HFFc6 (cell line): ENCODE data around the gene JAKMIP2. TPM values are rescaled to one million over a fixed set of nuclear protein-coding genes. Genes with fewer than 3 reads are reported as not detected.
"Not testable (repeated sequence)": the region's sequence is repeated elsewhere in the genome, so short reads cannot be mapped to it uniquely, and the experiment has no call there.

Source experiments
- DNase-seq: peaks from one replicate; pipeline ENCODE4 v3.0.0-alpha.2; 2018
- H3K27ac Mint-ChIP-seq: 2 replicates; pipeline ENCODE4 v1.8.0; 2020; ENCODE audit warnings: mild to moderate bottlenecking, mixed read lengths
- H3K27me3 Mint-ChIP-seq: 2 replicates; pipeline ENCODE4 v1.8.0; 2021; ENCODE audit warnings: mild to moderate bottlenecking, moderate library complexity, mixed read lengths; ENCODE audit not compliant: insufficient read depth
- H3K36me3 Mint-ChIP-seq: 2 replicates; pipeline ENCODE4 v1.8.0; 2021; ENCODE audit warnings: low read depth, mixed read lengths
- H3K4me1 Mint-ChIP-seq: 2 replicates; pipeline ENCODE4 v1.8.0; 2020; ENCODE audit warnings: low read depth, mixed read lengths
- H3K4me3 Mint-ChIP-seq: 2 replicates; pipeline ENCODE4 v1.8.0; 2020; ENCODE audit warnings: mild to moderate bottlenecking, moderate library complexity, mixed read lengths
- H3K9me3 Mint-ChIP-seq: 2 replicates; pipeline ENCODE4 v1.8.0; 2020; ENCODE audit warnings: mild to moderate bottlenecking, mixed read lengths
- CTCF ChIP-seq: fragments of 200-600 bp; sonication (generic); IDR thresholded peaks from 2 replicates; pipeline ENCODE4 v1.5.0; 2021; ENCODE audit warnings: antibody characterized with exemption, mild to moderate bottlenecking
- total RNA-seq, 6 experiments: library from RNA; stranded (reverse); fragmentation: NEBNext Ultra II Directional; extraction: Animal tissue kit (Norgen Biotek cat#: 25700); gene quantifications; 2 replicates in 1 of 6; 3 replicates in 5 of 6; pipeline ENCODE4 v1.2.3, GENCODE V29; 2021

Gene JAKMIP2
- total RNA-seq, 6 experiments from 2014 or later = not detected

- no peak for DNase-seq
- Mint-ChIP-seq H3K4me3 (peak overlapping the region; percentile 40; the same call in 1 of the 2 replicates), H3K4me1 (no peaks in the 10 kb centered on the region), H3K27me3 (peaks cover 5% of the 10 kb centered on the region; the same call in 1 of the 2 replicates), H3K36me3 (no peaks in the 10 kb centered on the region), H3K9me3 (no peaks in the 10 kb centered on the region), H3K27ac (no peak overlapping the region)
- TF ChIP-seq CTCF = no peak
Observed at GRCh38 chr5:147591120-147591519, 191.4 kb downstream of the JAKMIP2 start.

- no peaks in the 10 kb centered on the region for H3K9me3 Mint-ChIP-seq
- H3K36me3 Mint-ChIP-seq = no peaks in the 10 kb centered on the region
- H3K4me3 Mint-ChIP-seq = no peak overlapping the region
- no peaks in the 10 kb centered on the region for H3K4me1 Mint-ChIP-seq
- no peak for DNase-seq
- no peak for TF ChIP-seq CTCF
- peaks cover 6% of the 10 kb centered on the region; the same call in 1 of the 2 replicates for H3K27me3 Mint-ChIP-seq
- H3K27ac Mint-ChIP-seq = no peak overlapping the region
Observed at GRCh38 chr5:147590096-147590495, 192.4 kb downstream of the JAKMIP2 start.

GRCh38 chr5:147586832-147587231, 195.7 kb downstream of the JAKMIP2 start:
- Mint-ChIP-seq H3K36me3 (no peaks in the 10 kb centered on the region), H3K27me3 (peaks cover 6% of the 10 kb centered on the region; the same call in 1 of the 2 replicates)

GRCh38 chr5:147586221-147586620, 196.3 kb downstream of the JAKMIP2 start:
- no peak for DNase-seq
- Mint-ChIP-seq H3K27ac (no peak overlapping the region), H3K9me3 (no peaks in the 10 kb centered on the region), H3K4me1 (no peaks in the 10 kb centered on the region), H3K27me3 (peaks cover 6% of the 10 kb centered on the region; the same call in 1 of the 2 replicates), H3K36me3 (no peaks in the 10 kb centered on the region), H3K4me3 (no peak overlapping the region)
- no peak for TF ChIP-seq CTCF

More at GRCh38 chr5:147586832-147587231, 195.7 kb downstream of the JAKMIP2 start:
- Mint-ChIP-seq H3K4me3 (no peak overlapping the region), H3K9me3 (no peaks in the 10 kb centered on the region), H3K4me1 (no peaks in the 10 kb centered on the region), H3K27ac (no peak overlapping the region)
- TF ChIP-seq CTCF = no peak
- no peak for DNase-seq

GRCh38 chr5:147582272-147582671, 200.3 kb downstream of the JAKMIP2 start:
- H3K36me3 Mint-ChIP-seq, H3K27ac Mint-ChIP-seq, H3K4me3 Mint-ChIP-seq, H3K9me3 Mint-ChIP-seq, DNase-seq: not testable (repeated sequence)
- Mint-ChIP-seq H3K4me1 (peaks cover 16% of the 10 kb centered on the region), H3K27me3 (peaks cover 13% of the 10 kb centered on the region; the same call in 1 of the 2 replicates)

- H3K36me3 Mint-ChIP-seq, DNase-seq, H3K27ac Mint-ChIP-seq, H3K9me3 Mint-ChIP-seq, H3K4me3 Mint-ChIP-seq: not testable (repeated sequence)
- H3K27me3 Mint-ChIP-seq = peaks cover 10% of the 10 kb centered on the region; the same call in 1 of the 2 replicates
- H3K4me1 Mint-ChIP-seq = peaks cover 20% of the 10 kb centered on the region
Observed at GRCh38 chr5:147580418-147580817, 202.1 kb downstream of the JAKMIP2 start.
